WTC11 (cell line): ENCODE measurements around the gene UBL4A.

Experiments used
- CBFB ChIP-seq: sonication (generic); formaldehyde crosslinking; IDR thresholded peaks from 2 replicates; pipeline ENCODE4 v1.8.1; 2022; ENCODE audit warnings: mild to moderate bottlenecking, low read depth, missing genetic modification reagents
- CREB1 ChIP-seq: sonication (generic); formaldehyde crosslinking; IDR thresholded peaks from 2 replicates; pipeline ENCODE4 v1.8.0; 2023; ENCODE audit warnings: mild to moderate bottlenecking, missing genetic modification reagents
- JUN ChIP-seq: sonication (generic); formaldehyde crosslinking; IDR thresholded peaks from 2 replicates; pipeline ENCODE4 v1.8.0; 2023; ENCODE audit warnings: mild to moderate bottlenecking, missing genetic modification reagents
- NFYB ChIP-seq: sonication (generic); formaldehyde crosslinking; conservative IDR thresholded peaks from 2 replicates; pipeline ENCODE4 v1.8.0; 2022; ENCODE audit warnings: low read depth, missing genetic modification reagents
- SP1 ChIP-seq: sonication (generic); formaldehyde crosslinking; conservative IDR thresholded peaks from 2 replicates; pipeline ENCODE4 v1.8.1; 2022; ENCODE audit warnings: missing genetic modification reagents
- TCF7 ChIP-seq: sonication (generic); formaldehyde crosslinking; IDR thresholded peaks from 2 replicates; pipeline ENCODE4 v1.8.0; 2022; ENCODE audit warnings: mild to moderate bottlenecking, low read depth, missing genetic modification reagents, moderate library complexity
- ZNF121 ChIP-seq: sonication (generic); formaldehyde crosslinking; IDR thresholded peaks from 2 replicates; pipeline ENCODE4 v1.8.0; 2023; ENCODE audit warnings: missing genetic modification reagents
- ZNF219 ChIP-seq: sonication (generic); formaldehyde crosslinking; IDR thresholded peaks from 2 replicates; pipeline ENCODE4 v1.8.0; 2023; ENCODE audit warnings: missing genetic modification reagents, mild to moderate bottlenecking, borderline replicate concordance
- TF ChIP-seq, protein P1 (sequence below): fragments of 200-600 bp; IDR thresholded peaks from 2 replicates; pipeline ENCODE4 v1.8.0; 2022; ENCODE audit warnings: antibody characterized with exemption
- TF ChIP-seq, protein P2 (sequence below): sonication (generic); formaldehyde crosslinking; conservative IDR thresholded peaks from 2 replicates; pipeline ENCODE4 v1.8.1; 2022; ENCODE audit warnings: mild to moderate bottlenecking, missing genetic modification reagents

DNA sequence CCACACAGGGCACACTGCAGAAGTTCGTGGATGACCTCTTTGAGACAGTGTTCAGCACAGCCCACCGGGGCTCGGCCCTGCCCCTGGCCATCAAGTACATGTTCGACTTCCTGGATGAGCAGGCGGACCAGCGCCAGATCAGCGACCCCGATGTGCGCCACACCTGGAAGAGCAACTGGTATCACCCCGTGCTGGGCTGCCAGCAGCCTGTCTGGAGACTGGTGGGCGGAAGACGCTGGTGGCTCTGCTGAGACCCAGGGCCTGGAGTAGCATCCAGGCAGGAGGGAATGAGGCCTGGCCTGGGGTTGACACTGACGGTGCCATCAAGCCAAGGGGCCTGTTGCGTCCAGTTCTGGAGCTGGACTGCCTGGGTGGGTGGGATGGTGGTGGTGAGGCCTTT is 16.0 kb downstream of the UBL4A start:
- TF ChIP-seq, protein P1, sequence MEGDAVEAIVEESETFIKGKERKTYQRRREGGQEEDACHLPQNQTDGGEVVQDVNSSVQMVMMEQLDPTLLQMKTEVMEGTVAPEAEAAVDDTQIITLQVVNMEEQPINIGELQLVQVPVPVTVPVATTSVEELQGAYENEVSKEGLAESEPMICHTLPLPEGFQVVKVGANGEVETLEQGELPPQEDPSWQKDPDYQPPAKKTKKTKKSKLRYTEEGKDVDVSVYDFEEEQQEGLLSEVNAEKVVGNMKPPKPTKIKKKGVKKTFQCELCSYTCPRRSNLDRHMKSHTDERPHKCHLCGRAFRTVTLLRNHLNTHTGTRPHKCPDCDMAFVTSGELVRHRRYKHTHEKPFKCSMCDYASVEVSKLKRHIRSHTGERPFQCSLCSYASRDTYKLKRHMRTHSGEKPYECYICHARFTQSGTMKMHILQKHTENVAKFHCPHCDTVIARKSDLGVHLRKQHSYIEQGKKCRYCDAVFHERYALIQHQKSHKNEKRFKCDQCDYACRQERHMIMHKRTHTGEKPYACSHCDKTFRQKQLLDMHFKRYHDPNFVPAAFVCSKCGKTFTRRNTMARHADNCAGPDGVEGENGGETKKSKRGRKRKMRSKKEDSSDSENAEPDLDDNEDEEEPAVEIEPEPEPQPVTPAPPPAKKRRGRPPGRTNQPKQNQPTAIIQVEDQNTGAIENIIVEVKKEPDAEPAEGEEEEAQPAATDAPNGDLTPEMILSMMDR, result no peak
- TF ChIP-seq, protein P2, sequence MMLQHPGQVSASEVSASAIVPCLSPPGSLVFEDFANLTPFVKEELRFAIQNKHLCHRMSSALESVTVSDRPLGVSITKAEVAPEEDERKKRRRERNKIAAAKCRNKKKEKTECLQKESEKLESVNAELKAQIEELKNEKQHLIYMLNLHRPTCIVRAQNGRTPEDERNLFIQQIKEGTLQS, result no peak
- TF ChIP-seq NFYB (CRISPR knock-in tag), result no peak
- no peak for TF ChIP-seq SP1
- TF ChIP-seq CBFB, result no peak
- TF ChIP-seq ZNF121 (CRISPR knock-in tag), result no peak
- no peak for TF ChIP-seq TCF7 (CRISPR knock-in tag)
- TF ChIP-seq ZNF219, result no peak
- no peak for TF ChIP-seq CREB1 (CRISPR knock-in tag)
- TF ChIP-seq JUN (CRISPR knock-in tag), result no peak
